Gastrocnemius medialis (tissue), 4 donors: ENCODE results near the gene ANXA3.

Experiments used
- CTCF ChIP-seq, 5 experiments: fragments of 450-650 bp in 3 of 5; fragments of 200-600 bp in 2 of 5; sonication (generic) in 2 of 5; IDR thresholded peaks in 4 of 5; conservative IDR thresholded peaks in 1 of 5; 1 replicate in 4 of 5; 2 replicates in 1 of 5; pipeline ENCODE4 v1.5.1; 2016 to 2019; ENCODE audit warnings: antibody characterized with exemption in 5 of 5, mild to moderate bottlenecking in 3 of 5, moderate library complexity in 3 of 5
- POLR2A ChIP-seq, 2 donors: fragments of 450-650 bp; IDR thresholded peaks; one replicate each; pipeline ENCODE4 v1.6.1; 2017; ENCODE audit warnings: antibody characterized with exemption in 2 of 2, mild to moderate bottlenecking in 2 of 2, moderate library complexity in 2 of 2

GRCh38 chr4:78518561-78518960, 33.0 kb upstream of the ANXA3 start:
- TF ChIP-seq CTCF (IDR thresholded peaks at IDR 0.05 in 4 of 5, conservative IDR thresholded peaks at IDR 0.05 in 1 of 5) (no peak), POLR2A (IDR thresholded peaks at IDR 0.05) (no peak)
